Activated gamma-delta T cell treated with anti-CD3 and anti-CD28 coated beads, Interleukin-2, amount 50 U/mL, for 16 hours (primary cell): ENCODE measurements around the gene FLNC.

Experiments
- DNase-seq: peaks from one replicate; pipeline ENCODE4 v3.0.0-alpha.2; 2020; ENCODE audit warnings: low read depth

The FLNC gene

DNA sequence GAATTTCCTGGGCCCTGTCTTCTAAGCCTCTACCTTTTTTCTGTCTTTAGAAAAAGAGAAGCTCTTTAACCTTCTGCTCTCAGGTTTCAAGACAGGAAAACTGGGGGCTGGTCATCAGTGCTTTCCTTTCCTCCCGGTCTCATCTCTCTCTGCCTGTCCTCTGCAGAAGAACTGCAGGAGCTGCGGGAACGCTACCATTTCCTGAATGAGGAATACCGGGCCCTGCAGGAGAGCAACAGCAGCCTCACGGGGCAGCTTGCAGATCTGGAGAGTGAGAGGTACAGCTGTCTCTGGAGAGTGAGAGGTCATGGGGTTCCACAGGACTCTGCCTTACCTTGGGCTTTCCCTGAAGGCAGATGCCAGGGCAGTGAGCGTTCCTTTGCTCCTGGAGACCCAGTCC, 25.7 kb upstream of the FLNC start:
- DNase-seq = no peak

DNA sequence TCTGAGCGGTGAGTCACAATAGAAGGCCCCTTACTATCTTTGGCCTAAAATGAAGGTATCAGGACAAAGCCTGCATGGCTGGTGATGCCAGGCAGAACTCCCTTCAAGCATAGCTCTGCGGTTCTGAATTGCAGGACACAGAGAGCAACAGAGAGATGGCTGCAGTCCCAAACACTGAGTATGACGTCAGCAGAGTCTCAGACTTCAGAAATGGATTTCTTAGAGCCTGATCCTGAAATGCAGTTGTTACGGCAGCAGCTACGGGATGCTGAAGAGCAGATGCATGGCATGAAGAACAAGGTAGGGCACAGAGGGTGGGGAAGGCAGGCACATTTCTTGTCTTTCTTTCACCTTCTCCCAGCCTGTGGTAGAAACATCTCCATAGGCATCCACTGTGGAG, 25.0 kb upstream of the FLNC start:
- no peak for DNase-seq

DNA sequence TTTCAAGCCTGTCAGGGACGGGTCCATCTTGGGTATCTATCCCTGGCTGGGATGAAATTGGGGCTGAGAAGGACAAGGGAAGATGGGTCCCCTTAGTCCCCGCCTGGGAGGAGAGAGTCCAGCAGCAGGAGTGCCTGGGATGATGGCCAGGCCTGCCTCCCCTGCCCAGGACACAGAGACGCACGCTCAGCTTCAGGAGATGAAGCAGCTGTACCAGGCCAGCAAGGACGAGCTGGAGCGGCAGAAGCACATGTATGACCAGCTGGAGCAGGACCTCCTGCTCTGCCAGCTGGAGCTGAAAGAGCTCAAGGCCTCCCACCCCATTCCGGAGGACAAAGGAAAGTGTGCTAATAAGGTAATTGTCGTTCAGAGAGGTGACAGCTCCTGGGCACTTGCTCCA, 23.0 kb upstream of the FLNC start:
- DNase-seq = no peak

GRCh38 chr7:128809363-128809762, 20.8 kb upstream of the FLNC start:
- DNase-seq = no peak

GRCh38 chr7:128810473-128810872, 19.7 kb upstream of the FLNC start:
- no peak for DNase-seq

DNA sequence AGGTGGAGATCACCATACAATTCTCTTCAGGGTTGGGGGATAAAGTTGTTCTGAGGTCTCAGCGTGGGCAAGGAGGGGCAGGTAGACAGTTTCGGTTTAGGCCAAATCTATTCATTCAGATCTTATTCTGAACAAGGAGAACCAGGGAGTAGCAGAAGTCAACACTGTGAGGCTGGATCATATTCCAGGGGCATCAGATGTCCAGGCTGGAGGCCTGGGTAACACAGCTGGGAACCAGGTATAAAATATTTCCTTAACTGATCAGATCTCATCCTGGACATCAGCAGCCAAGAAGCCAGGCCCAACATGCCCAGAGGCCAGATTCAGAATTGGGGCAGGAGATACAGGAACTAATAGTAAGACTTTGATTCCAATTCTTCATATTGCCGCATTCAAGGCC, 19.2 kb upstream of the FLNC start:
- no peak for DNase-seq

DNA sequence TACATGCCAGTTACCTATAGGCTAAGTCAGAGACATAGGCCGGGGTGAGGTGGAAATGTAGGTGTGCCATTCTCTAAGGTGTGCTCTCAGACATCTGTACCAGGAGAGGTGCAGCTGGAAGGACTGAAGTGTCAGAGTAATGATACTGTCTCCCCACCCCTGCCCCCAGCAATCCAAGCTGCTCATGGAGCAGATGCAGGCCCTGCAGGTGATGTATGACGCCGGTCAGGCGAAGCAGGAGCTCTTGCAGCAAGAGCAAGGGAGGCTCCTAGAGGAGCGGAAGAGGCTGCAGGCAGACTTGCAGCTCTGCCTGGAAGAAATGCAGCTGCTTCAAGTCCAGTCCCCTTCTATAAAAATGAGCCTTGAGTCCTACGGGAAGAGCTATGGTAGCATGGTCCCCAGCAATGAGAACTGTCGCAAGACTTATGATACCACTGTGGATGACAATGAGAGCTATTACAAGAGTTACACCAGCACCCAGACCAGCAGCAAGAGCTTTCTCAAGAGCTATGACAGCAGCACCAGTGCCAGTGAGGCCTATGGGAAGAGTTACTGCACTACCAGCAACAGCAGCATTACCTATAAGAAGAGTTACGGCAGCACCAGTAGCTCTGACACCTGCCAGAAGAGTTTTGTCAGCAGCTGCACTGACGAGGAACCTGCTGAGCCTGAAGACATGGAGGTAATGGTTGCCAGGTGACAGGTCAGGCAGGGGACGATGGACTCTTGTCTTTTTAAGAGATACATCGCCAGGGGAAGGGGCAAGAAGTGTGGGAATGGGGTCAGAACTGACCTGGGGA, 18.4 kb upstream of the FLNC start:
- DNase-seq = no peak

- DNase-seq = no peak
Observed at GRCh38 chr7:128812514-128813168, 17.6 kb upstream of the FLNC start.

- DNase-seq = no peak
Observed at GRCh38 chr7:128814499-128814898, 15.7 kb upstream of the FLNC start.

GRCh38 chr7:128815289-128815942, 14.8 kb upstream of the FLNC start:
- no peak for DNase-seq

DNA sequence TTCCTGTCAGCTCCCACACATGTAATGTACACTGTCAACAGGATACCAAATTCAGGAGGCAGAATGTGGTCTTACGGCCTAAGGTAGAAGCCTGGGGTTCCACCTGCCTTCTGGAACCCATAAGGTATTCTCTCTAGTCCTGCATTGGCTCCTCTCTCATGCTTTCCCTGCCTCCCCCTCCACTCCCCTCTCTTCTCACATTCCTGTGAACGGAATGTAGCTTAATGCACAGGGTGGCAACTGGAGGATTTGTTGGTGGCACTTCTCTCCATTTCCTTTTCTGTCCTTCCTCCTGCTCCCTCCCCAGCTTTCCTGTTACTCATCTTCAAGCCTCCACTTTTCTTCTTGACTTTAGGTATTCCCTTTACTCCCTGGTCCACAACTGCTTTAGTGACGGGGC, 11.5 kb upstream of the FLNC start:
- no peak for DNase-seq

DNA sequence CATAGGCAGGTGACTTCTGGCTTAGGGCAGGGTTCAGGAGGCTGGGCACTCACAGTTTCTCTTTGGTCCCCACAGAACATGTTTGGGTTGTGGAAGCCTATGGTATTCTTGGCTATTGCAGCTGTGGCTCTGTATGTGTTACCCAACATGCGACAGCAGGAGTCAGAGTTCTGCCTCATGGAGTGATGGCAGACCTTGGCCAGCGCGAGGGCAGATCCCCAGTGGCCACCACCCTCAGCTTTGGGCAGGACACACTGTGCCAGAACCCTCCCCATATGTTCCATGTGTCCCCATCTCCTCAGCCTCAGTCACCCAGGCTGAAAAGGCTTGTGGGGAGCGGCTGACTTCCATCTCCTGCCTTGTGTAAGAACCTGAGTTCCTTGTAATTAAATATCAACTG, 8.5 kb upstream of the FLNC start:
- no peak for DNase-seq

DNA sequence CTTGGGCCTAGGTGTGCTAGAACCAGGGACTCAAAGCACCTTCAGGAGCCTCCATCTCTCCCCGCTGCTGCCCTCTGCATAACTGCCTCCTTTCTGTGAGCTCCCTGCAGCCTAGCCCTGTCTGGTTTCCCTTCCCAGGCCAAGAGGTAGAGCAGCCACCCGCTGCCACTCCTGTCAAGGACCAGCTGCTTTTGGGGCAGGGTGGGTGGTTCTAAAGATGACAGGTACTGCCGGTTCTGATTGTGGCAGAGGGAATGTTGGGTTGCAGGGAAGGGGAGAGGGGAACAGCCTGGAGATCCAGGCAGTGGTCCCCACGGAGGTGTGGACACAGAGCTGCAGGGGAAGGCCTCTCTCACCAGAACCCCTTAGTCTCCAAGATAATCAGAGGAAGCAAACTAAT, 3.7 kb upstream of the FLNC start:
- no peak for DNase-seq

DNA sequence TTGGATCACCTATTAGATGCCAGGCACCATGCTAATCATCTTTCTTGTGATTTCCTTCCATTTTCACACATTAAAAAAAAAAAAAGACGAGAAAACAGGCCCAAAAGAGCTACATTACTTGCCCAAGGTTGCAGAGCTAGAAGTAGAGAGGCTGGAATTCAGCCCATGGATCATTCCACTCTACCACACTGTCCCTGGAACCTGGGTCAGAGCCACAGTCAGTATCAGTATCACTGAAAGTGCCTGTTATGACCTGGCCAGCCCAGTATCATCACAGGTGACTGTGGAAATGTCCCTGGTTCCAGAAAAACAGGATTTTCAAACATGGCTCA, 3.3 kb upstream of the FLNC start:
- no peak for DNase-seq

- no peak for DNase-seq
Observed at GRCh38 chr7:128827248-128827958, 2.8 kb upstream of the FLNC start.

DNA sequence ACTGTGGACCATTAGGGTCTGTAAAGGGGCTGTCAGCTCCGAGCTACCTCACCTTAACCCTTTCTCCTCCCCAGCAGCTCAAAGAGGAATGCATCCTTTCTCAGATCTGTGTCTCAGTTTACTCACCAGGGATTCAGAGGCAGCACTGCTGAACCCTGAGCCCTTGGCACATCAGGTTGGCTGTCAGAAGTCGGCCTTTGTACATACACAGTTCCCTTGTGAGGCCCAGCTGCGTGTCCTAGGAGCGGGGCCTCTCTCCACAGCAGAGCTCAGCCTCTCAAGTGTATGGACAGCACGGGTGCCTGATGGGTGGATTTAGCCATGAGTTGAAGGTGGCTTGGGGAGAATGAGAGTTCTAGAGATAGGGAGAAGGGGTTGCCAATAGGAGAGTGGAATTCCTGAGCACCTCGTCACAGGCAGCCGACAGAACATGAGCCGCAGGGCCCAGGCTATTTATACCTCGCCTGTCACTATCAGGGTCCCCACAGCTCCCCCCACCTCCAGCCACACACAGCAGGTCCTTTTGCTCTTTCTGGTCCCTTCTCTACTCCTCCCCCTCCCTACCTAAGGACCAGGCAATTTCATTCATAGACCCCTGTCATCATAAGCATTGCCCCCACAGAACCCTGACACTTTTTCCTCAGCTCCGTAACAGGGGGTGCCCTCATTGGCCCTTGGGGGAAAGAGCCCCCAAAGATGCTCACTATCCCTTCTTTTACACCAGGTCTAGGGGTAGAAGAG, 2.1 kb upstream of the FLNC start:
- no peak for DNase-seq

GRCh38 chr7:128829391-128830166, 627 bp upstream of the FLNC start:
- no peak for DNase-seq

DNA sequence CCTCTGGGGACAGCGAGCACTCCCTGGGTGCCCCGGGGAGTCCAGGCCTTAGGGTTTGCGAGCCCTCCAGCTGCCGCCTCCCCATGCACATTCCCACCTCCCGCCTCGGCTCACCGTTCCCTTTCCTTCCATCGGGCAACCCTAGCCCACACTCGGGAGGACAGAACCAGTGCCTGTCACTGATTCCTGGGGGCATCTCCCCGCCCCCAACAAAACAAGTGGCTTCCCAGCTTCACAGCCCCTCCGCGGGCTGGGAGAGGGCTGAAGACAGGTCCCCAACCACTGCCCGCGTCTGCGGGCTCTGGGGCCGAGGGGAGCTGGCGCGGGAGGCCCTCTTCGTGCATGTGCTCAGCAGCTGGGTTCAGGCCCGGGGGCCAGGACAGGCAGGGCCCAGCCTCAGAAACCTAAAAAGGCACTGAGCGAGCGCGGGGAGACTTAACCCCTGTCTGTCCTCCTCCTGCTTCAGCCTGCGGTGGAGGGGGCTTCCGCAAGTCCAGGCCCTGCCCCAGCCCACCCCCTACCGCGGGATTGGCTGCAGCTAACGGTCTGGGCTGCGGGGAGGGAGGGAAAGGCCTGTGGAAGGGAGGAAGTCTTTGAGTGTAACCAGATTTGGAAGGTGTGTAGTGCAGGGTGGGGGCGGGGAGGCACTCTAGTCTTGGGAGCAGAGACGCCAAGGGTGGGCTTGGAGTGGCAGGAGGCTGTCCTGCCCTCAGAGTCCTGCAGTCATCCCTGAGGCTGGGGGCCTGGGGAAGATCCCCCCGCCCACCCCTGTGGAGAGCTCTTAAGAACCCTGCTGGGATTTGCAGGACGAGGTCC, 1.2 kb downstream of the FLNC start:
- DNase-seq = no peak

GRCh38 chr7:128831994-128832879, 2.0 kb downstream of the FLNC start:
- no peak for DNase-seq

DNA sequence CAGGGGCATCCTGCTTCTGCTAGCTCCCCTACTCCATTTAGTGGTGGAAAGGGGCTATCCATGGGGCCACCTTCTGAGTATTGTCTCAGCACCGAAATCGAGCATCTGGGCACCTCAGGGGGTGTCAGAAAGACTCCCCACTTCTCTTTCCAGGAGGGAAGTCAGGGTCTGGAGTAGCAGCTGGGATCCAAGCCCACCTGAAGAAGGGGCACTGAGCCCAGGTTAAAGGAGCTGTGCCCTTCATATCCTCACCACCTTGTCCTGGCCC, 2.6 kb downstream of the FLNC start:
- no peak for DNase-seq
